ENCODE measurements around the gene NAPB. TPM values are rescaled to one million over a fixed set of nuclear protein-coding genes. Genes with fewer than 3 reads are reported as not detected.
A peak's percentile ranks its signal among the peaks of the same experiment; 100 is the strongest.

Gene NAPB
- total and polyA plus RNA-seq, 2 of the 8 experiments (the other 6 are each of a cell fraction or from before 2014, with no cell fraction given), result 6.2 to 12.3 TPM

DNA sequence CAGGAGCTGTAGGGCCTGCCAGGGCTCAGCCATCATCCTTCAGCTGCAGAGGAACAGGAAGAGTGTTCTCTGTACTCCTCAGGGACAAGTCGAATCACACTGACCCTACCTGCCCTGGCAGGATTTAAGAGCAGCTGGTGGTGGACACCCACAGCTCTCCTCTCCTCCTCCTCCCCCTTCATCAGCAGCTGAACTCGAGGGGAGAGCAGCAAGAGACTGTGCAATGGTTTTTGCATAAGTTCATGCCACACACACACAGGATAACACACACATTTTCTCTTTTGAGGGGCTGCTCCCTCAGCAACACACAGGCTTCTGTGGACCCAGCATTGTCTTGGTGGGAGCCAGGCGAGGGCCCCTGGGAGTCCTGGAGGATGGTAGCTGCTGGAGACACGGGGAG is 31.5 kb upstream of the NAPB start, which contains the start of gene CST11:
Gene CST11, minus strand, starts transcription at position 101 of the 400 bp plus-strand sequence. Its CDS starts 65 bp downstream, at position 36.
- H3K56ac ChIP-seq (replicated peaks; ENCODE audit: insufficient read length, low read depth, low read length), result no peak within 1 kb of the TSS
- peak within 1 kb of the TSS; percentile 80; the same call in 1 of the 2 replicates for H3K18ac ChIP-seq (ENCODE audit: extremely low read depth, low read length)
- peak within 1 kb of the TSS; percentile 81 for H4K91ac ChIP-seq (replicated peaks; ENCODE audit: insufficient read length, low read length)
- TF ChIP-seq SRF (IDR thresholded peaks at IDR 0.05; ENCODE audit: low read depth, low read length), result no peak
- TF ChIP-seq CEBPB (IDR thresholded peaks at IDR 0.05; ENCODE audit: low read depth, low read length), result no peak
- no peak for TF ChIP-seq CBX5 (IDR thresholded peaks at IDR 0.05; ENCODE audit: low read depth, low read length)
- no peak for TF ChIP-seq CREB1 (IDR thresholded peaks at IDR 0.05)
- TF ChIP-seq RNF2 (IDR thresholded peaks at IDR 0.05; ENCODE audit: borderline replicate concordance, low read depth, low read length, missing control alignments, poor library complexity, severe bottlenecking), result no peak
- peaks cover 0 to 5% of the 10 kb centered on the region in 2 experiments for H4K20me1 ChIP-seq (replicated peaks in 1 of 2; ENCODE audit: control insufficient read depth in 1 of 2, insufficient read depth in 2 of 2, low read length in 2 of 2)
- peak within 1 kb of the TSS; percentile 26 for H2BK120ac ChIP-seq (replicated peaks; ENCODE audit: low read depth, low read length)
- FAIRE-seq, result no peak
- ChIA-PET CTCF (ENCODE audit: partially characterized antibody) (interaction anchor here (0.7 to 18.9 kb wide), 6 partner anchors 9 to 153 kb away, joined by 3 to 328 read pairs (median 4); partner anchors contain the start of gene CST9), POLR2A (ENCODE audit: partially characterized antibody) (no interaction called here)
- no peak within 1 kb of the TSS for H3K14ac ChIP-seq (ENCODE audit: insufficient read length)
- H3K4me1 ChIP-seq (replicated peaks in 1 of 4; ENCODE audit: control insufficient read depth in 3 of 4, insufficient read depth in 4 of 4, low read length in 3 of 4), result peaks cover 0 to 3% (median 0%) of the 10 kb centered on the region in 4 experiments; a peak in 2 of 7 replicates
- peak within 1 kb of the TSS; percentile 100; the same call in 1 of the 2 replicates for H2BK12ac ChIP-seq (ENCODE audit: low read depth, low read length)
- H3K9ac ChIP-seq (replicated peaks in 1 of 4; ENCODE audit: extremely low read depth in 1 of 4, low read depth in 3 of 4, low read length in 3 of 4), result no peak within 1 kb of the TSS
- H3K23me2 ChIP-seq (ENCODE audit: low read depth, low read length), result peaks cover 10% of the 10 kb centered on the region
- peaks cover 0 to 7% (median 0%) of the 10 kb centered on the region in 4 experiments; a peak in 2 of 7 replicates for H3K27me3 ChIP-seq (replicated peaks in 1 of 4; ENCODE audit: control insufficient read depth in 3 of 4, extremely low read depth in 1 of 4, insufficient read depth in 3 of 4, low read length in 3 of 4)
- no peak within 1 kb of the TSS for H3K4me3 ChIP-seq (ENCODE audit: extremely low read depth in 1 of 4, insufficient read depth in 2 of 4, low read depth in 3 of 4, low read length in 4 of 4)
- peak within 1 kb of the TSS; percentile 90 for H2BK15ac ChIP-seq (ENCODE audit: low read length)
- H3K79me1 ChIP-seq (ENCODE audit: low read depth, low read length), result no peaks in the 10 kb centered on the region
- no peak within 1 kb of the TSS for H4K5ac ChIP-seq (ENCODE audit: insufficient read length, low read depth, low read length)
- H3K36me3 ChIP-seq (ENCODE audit: control insufficient read depth in 2 of 4, insufficient read depth in 4 of 4, low read length in 3 of 4), result no peaks in the 10 kb centered on the region; a peak in 1 of 8 replicates
- 83% methylated on average over 4 of the region's 4 CpGs; no CpG with 5 or more reads in 1 of the 2 experiments for WGBS, 2 experiments (ENCODE audit: extremely low coverage in 1 of 2, insufficient coverage in 1 of 2, insufficient read length in 1 of 2, insufficient replicate concordance in 2 of 2, low coverage in 1 of 2, low lambda C conversion rate in 2 of 2, missing lambda C conversion rate in 1 of 2)
- 0 out of 4 replicates have a peak, but pooled peaks cover 0 to 5% of the 10 kb centered on the region in 2 experiments for H3K9me3 ChIP-seq (ENCODE audit: insufficient read depth in 2 of 2, low read depth in 1 of 2, low read length in 1 of 2)
- no peak within 1 kb of the TSS for H3K27ac ChIP-seq (ENCODE audit: low read depth, low read length)
- peak within 1 kb of the TSS; percentile 62 for H3K4ac ChIP-seq (replicated peaks; ENCODE audit: insufficient read length, low read depth, low read length)
- 0 out of 4 replicates have a peak, but pooled peaks cover 0 to 4% of the 10 kb centered on the region in 2 experiments for H3K79me2 ChIP-seq (ENCODE audit: control insufficient read depth in 1 of 2, insufficient read depth in 2 of 2, low read length in 2 of 2)
- H2AK5ac ChIP-seq (ENCODE audit: low read depth, low read length), result peak within 1 kb of the TSS; percentile 100
- H3K23ac ChIP-seq (ENCODE audit: insufficient read length), result no peak within 1 kb of the TSS
- H2AFZ ChIP-seq (ENCODE audit: low read length), result 0 out of 2 replicates have a peak within 1 kb of the TSS, but pooled peaks have one; percentile 17
- no peak within 1 kb of the TSS for H3K4me2 ChIP-seq (ENCODE audit: insufficient read depth in 1 of 2, low read depth in 2 of 2, low read length in 2 of 2)
- peak within 1 kb of the TSS; percentile 99 for H2BK20ac ChIP-seq (ENCODE audit: low read length)
- peak within 1 kb of the TSS; percentile 79 for H2BK5ac ChIP-seq (ENCODE audit: low read depth, low read length)
- no peak for DNase-seq (ENCODE audit: low read depth in 1 of 2, low spot score in 2 of 2)
- H4K8ac ChIP-seq (ENCODE audit: extremely low read depth, insufficient read depth, low read length), result peak within 1 kb of the TSS; percentile 25; the same call in 1 of the 2 replicates
